ENCODE measurements around the gene UBE2E3. TPM values are rescaled to one million over a fixed set of nuclear protein-coding genes. Genes with fewer than 3 reads are reported as not detected.
A peak's percentile ranks its signal among the peaks of the same experiment; 100 is the strongest.

UBE2E3 gene
- total and polyA plus RNA-seq, 2 of the 13 experiments (the other 11 are each of a cell fraction or from before 2014, with no cell fraction given) = 45.7 to 92.6 TPM

DNA sequence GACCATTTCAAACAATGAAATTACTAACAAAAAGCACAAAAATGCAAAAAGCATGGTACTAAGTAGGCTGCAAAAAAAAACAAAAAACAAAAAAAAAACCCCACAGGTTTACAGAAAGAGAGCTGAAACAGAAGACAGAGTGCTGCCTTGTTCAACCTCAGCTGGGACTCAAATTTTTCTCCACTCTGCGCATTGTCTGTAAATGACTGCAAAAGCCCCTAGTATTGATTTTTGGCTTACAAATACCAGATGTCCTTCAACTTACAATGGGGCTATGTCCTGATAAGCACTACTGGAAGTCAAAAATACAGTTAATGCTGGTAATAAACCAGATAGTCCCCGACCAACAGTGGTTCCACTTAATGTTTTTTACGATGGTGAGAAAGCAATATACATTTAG is 42.2 kb downstream of the UBE2E3 start (continued):
- TF ChIP-seq SNAI1 (CRISPR knock-in tag; IDR thresholded peaks at IDR 0.05; ENCODE audit: borderline replicate concordance) = no peak
- TF ChIP-seq ZNF33B (CRISPR knock-in tag; IDR thresholded peaks at IDR 0.05) = no peak
- TF ChIP-seq, protein P1, sequence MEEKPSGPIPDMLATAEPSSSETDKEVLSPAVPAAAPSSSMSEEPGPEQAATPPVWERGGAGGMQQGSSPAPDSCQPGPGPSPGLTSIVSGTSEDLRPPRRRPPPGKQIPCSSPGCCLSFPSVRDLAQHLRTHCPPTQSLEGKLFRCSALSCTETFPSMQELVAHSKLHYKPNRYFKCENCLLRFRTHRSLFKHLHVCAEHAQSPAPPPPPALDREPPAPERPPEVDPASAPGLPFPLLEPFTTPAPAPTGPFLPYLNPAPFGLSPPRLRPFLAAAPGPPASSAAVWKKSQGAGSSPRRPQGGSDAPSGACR (CRISPR knock-in tag; IDR thresholded peaks at IDR 0.05) = no peak
- TF ChIP-seq, protein P2, sequence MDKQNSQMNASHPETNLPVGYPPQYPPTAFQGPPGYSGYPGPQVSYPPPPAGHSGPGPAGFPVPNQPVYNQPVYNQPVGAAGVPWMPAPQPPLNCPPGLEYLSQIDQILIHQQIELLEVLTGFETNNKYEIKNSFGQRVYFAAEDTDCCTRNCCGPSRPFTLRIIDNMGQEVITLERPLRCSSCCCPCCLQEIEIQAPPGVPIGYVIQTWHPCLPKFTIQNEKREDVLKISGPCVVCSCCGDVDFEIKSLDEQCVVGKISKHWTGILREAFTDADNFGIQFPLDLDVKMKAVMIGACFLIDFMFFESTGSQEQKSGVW (CRISPR knock-in tag; IDR thresholded peaks at IDR 0.05; ENCODE audit: borderline replicate concordance) = no peak
- no peak for TF ChIP-seq ZNF678 (CRISPR knock-in tag; IDR thresholded peaks at IDR 0.05)
- no peak for TF ChIP-seq ZNF670 (CRISPR knock-in tag; IDR thresholded peaks at IDR 0.05; ENCODE audit: borderline replicate concordance)
- TF ChIP-seq PAX8 (CRISPR knock-in tag; IDR thresholded peaks at IDR 0.05; ENCODE audit: borderline replicate concordance) = no peak
- no peak for TF ChIP-seq KDM5B (CRISPR knock-in tag; IDR thresholded peaks at IDR 0.05; ENCODE audit: borderline replicate concordance)
- TF ChIP-seq MXD4 (CRISPR knock-in tag; IDR thresholded peaks at IDR 0.05) = no peak
- no peak for TF ChIP-seq ZNF510 (CRISPR knock-in tag; IDR thresholded peaks at IDR 0.05; ENCODE audit: low read depth)
- TF ChIP-seq, protein P3, sequence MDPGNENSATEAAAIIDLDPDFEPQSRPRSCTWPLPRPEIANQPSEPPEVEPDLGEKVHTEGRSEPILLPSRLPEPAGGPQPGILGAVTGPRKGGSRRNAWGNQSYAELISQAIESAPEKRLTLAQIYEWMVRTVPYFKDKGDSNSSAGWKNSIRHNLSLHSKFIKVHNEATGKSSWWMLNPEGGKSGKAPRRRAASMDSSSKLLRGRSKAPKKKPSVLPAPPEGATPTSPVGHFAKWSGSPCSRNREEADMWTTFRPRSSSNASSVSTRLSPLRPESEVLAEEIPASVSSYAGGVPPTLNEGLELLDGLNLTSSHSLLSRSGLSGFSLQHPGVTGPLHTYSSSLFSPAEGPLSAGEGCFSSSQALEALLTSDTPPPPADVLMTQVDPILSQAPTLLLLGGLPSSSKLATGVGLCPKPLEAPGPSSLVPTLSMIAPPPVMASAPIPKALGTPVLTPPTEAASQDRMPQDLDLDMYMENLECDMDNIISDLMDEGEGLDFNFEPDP (CRISPR knock-in tag; conservative IDR thresholded peaks at IDR 0.05) = no peak
- TF ChIP-seq, protein P4, sequence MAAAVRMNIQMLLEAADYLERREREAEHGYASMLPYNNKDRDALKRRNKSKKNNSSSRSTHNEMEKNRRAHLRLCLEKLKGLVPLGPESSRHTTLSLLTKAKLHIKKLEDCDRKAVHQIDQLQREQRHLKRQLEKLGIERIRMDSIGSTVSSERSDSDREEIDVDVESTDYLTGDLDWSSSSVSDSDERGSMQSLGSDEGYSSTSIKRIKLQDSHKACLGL (CRISPR knock-in tag; IDR thresholded peaks at IDR 0.05) = no peak
- TF ChIP-seq, protein P5, sequence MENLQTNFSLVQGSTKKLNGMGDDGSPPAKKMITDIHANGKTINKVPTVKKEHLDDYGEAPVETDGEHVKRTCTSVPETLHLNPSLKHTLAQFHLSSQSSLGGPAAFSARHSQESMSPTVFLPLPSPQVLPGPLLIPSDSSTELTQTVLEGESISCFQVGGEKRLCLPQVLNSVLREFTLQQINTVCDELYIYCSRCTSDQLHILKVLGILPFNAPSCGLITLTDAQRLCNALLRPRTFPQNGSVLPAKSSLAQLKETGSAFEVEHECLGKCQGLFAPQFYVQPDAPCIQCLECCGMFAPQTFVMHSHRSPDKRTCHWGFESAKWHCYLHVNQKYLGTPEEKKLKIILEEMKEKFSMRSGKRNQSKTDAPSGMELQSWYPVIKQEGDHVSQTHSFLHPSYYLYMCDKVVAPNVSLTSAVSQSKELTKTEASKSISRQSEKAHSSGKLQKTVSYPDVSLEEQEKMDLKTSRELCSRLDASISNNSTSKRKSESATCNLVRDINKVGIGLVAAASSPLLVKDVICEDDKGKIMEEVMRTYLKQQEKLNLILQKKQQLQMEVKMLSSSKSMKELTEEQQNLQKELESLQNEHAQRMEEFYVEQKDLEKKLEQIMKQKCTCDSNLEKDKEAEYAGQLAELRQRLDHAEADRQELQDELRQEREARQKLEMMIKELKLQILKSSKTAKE (CRISPR knock-in tag; IDR thresholded peaks at IDR 0.05; ENCODE audit: borderline replicate concordance) = no peak
- no peak for TF ChIP-seq PCBP2 (optimal IDR thresholded peaks at IDR 0.05; ENCODE audit: low read depth, low read length, poor library complexity, severe bottlenecking)
- TF ChIP-seq SOX5 (CRISPR knock-in tag; IDR thresholded peaks at IDR 0.05; ENCODE audit: borderline replicate concordance) = peak; percentile 87
- no peak for TF ChIP-seq TCF7 (IDR thresholded peaks at IDR 0.05; ENCODE audit: low read depth)
- TF ChIP-seq ZNF781 (CRISPR knock-in tag; IDR thresholded peaks at IDR 0.05; ENCODE audit: borderline replicate concordance, not compliant biosample characterization) = no peak
- TF ChIP-seq ZSCAN29 (CRISPR knock-in tag; conservative IDR thresholded peaks at IDR 0.05) = 0 out of 2 replicates have a peak, but pooled peaks have one; percentile 45
- TF ChIP-seq ZNF33A (CRISPR knock-in tag; IDR thresholded peaks at IDR 0.05; ENCODE audit: borderline replicate concordance) = no peak
- 0 out of 2 replicates have a peak, but pooled peaks have one; percentile 36 for TF ChIP-seq PHF21A (CRISPR knock-in tag; IDR thresholded peaks at IDR 0.05)
- peak; percentile 69; the same call in 1 of the 2 replicates for TF ChIP-seq ZMYM4 (CRISPR knock-in tag; IDR thresholded peaks at IDR 0.05)
- TF ChIP-seq NR2F6 (IDR thresholded peaks at IDR 0.05) = no peak
- 0 out of 2 replicates have a peak, but pooled peaks have one; percentile 21 for TF ChIP-seq NR2F6 (CRISPR knock-in tag; IDR thresholded peaks at IDR 0.05)
- TF ChIP-seq HMG20A (CRISPR knock-in tag; IDR thresholded peaks at IDR 0.05; ENCODE audit: borderline replicate concordance) = no peak
- TF ChIP-seq ZC3H13 (CRISPR knock-in tag; IDR thresholded peaks at IDR 0.05) = no peak
- peak; percentile 10; the same call in 1 of the 2 replicates for TF ChIP-seq SALL1 (CRISPR knock-in tag; IDR thresholded peaks at IDR 0.05)
